Neural progenitor cell (in vitro differentiated cells): ENCODE measurements around the gene EPHB2.

Source experiments
- EZH2 ChIP-seq: fragments of 200-600 bp; sonication (generic); IDR thresholded peaks from 2 replicates; pipeline ENCODE4 v1.6.1; 2017; ENCODE audit warnings: antibody characterized with exemption, mild to moderate bottlenecking, moderate library complexity
- TF ChIP-seq, protein P1 (sequence below): fragments of 200-600 bp; sonication (generic); IDR thresholded peaks from 2 replicates; pipeline ENCODE4 v1.5.1; 2017; ENCODE audit warnings: antibody characterized with exemption, mild to moderate bottlenecking

DNA sequence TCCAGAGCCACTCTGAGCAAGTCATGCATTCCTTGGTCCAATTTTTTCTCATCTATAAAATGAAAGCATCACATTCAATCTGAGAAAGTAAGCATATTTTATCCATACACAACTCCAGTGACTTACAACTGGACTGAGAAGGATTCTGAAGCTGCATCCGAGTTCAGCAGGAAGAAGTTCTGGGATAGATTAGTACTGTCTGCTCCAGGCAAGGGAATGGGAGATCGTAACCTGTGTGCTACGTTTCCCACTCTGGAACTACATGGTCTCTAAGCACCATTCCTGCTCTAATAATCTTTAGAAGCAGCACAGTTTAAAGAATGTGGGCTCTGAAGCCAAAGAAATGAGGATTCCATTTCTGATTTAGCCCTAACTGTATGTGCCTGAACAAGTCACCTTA is 182.7 kb downstream of the EPHB2 start:
- TF ChIP-seq, protein P1, sequence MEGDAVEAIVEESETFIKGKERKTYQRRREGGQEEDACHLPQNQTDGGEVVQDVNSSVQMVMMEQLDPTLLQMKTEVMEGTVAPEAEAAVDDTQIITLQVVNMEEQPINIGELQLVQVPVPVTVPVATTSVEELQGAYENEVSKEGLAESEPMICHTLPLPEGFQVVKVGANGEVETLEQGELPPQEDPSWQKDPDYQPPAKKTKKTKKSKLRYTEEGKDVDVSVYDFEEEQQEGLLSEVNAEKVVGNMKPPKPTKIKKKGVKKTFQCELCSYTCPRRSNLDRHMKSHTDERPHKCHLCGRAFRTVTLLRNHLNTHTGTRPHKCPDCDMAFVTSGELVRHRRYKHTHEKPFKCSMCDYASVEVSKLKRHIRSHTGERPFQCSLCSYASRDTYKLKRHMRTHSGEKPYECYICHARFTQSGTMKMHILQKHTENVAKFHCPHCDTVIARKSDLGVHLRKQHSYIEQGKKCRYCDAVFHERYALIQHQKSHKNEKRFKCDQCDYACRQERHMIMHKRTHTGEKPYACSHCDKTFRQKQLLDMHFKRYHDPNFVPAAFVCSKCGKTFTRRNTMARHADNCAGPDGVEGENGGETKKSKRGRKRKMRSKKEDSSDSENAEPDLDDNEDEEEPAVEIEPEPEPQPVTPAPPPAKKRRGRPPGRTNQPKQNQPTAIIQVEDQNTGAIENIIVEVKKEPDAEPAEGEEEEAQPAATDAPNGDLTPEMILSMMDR, result no peak
- no peak for TF ChIP-seq EZH2
